Erythroblast (primary cell): ENCODE measurements around the gene ERN2.

ENCODE experiments used
- GATA1 ChIP-seq: IDR thresholded peaks from 2 replicates; pipeline ENCODE4 v1.6.1; 2011; ENCODE audit warnings: low read depth, mild to moderate bottlenecking, control low read depth, low read length, moderate library complexity
- POLR2A ChIP-seq: IDR thresholded peaks from 2 replicates; pipeline ENCODE4 v1.6.1; 2011; ENCODE audit warnings: mild to moderate bottlenecking, low read length

GRCh38 chr16:23667355-23667659 lies 45.7 kb downstream of the ERN2 start:
- TF ChIP-seq POLR2A (no peak), GATA1 (no peak)
